Stimulated activated CD4-positive, alpha-beta T cell treated with anti-CD3 and anti-CD28 coated beads, Interleukin-2, amount 100 ng/mL, for 24 hours (primary cell): ENCODE data around the gene PCSK1N.
A peak's percentile ranks its signal among the peaks of the same experiment; 100 is the strongest.
"Not testable (repeated sequence)": the region's sequence is repeated elsewhere in the genome, so short reads cannot be mapped to it uniquely, and the experiment has no call there.

ENCODE experiments used
- DNase-seq, 2 donors: peaks; one replicate each; pipeline ENCODE4 v3.0.0-alpha.2; 2020

PCSK1N gene

GRCh38 chrX:48835524-48836329 is at the start of gene PCSK1N:
Gene PCSK1N (minus strand): TSS chrX:48835610. CDS start chrX:48835532, 78 bp downstream.
- DNase-seq: peak in 1 of 2 donors; percentile 21

- DNase-seq: no peak
These were observed 48.3 kb upstream of the PCSK1N start for GRCh38 chrX:48883729-48884128.

GRCh38 chrX:48876944-48877343 is 41.5 kb upstream of the PCSK1N start:
- DNase-seq: not testable (repeated sequence)

- not testable (repeated sequence) for DNase-seq
These were observed 36.6 kb upstream of the PCSK1N start for GRCh38 chrX:48872017-48872416.

GRCh38 chrX:48864210-48864609 is 28.8 kb upstream of the PCSK1N start:
- no peak for DNase-seq

GRCh38 chrX:48854898-48855297 is 19.5 kb upstream of the PCSK1N start:
- DNase-seq: no peak

GRCh38 chrX:48854121-48854804 is 18.9 kb upstream of the PCSK1N start:
- not testable (repeated sequence) for DNase-seq

- DNase-seq: not testable (repeated sequence)
These were observed 18.1 kb upstream of the PCSK1N start for GRCh38 chrX:48853494-48853893.

- DNase-seq: no peak
These were observed 17.4 kb upstream of the PCSK1N start for GRCh38 chrX:48852857-48853256.

GRCh38 chrX:48848847-48849246 is 13.4 kb upstream of the PCSK1N start:
- DNase-seq: no peak

GRCh38 chrX:48839686-48840085 is 4.3 kb upstream of the PCSK1N start:
- no peak for DNase-seq

- no peak for DNase-seq
These were observed 1.1 kb downstream of the PCSK1N start for GRCh38 chrX:48834383-48834709.

GRCh38 chrX:48833542-48834138 is 1.8 kb downstream of the PCSK1N start:
- DNase-seq: no peak

GRCh38 chrX:48831909-48832291 is 3.5 kb downstream of the PCSK1N start:
- no peak for DNase-seq

- DNase-seq: no peak
These were observed 4.1 kb downstream of the PCSK1N start for GRCh38 chrX:48831136-48831908.

GRCh38 chrX:48829016-48829735 is 6.2 kb downstream of the PCSK1N start:
- no peak for DNase-seq

GRCh38 chrX:48827654-48827968 is 7.8 kb downstream of the PCSK1N start:
- no peak for DNase-seq

GRCh38 chrX:48826876-48827653 is 8.3 kb downstream of the PCSK1N start:
- no peak for DNase-seq

GRCh38 chrX:48826135-48826875 is 9.1 kb downstream of the PCSK1N start, which contains the start of gene ERAS:
Gene ERAS (plus strand): TSS chrX:48826513. CDS start chrX:48829124, 2,611 bp downstream.
- DNase-seq: peak in 1 of 2 donors; percentile 26

GRCh38 chrX:48824066-48824465 is 11.3 kb downstream of the PCSK1N start:
- no peak for DNase-seq

- no peak for DNase-seq
These were observed 12.4 kb downstream of the PCSK1N start for GRCh38 chrX:48823053-48823452.
